SU-DHL-6 (cell line): Measurements from ENCODE around the gene CBLB.

ENCODE experiments used
- H2AFZ ChIP-seq: fragments of 200-600 bp; sonication (generic); 2 replicates; pipeline ENCODE4 v1.6.1; 2014; ENCODE audit warnings: low read depth, mild to moderate bottlenecking, moderate library complexity, mixed read lengths, antibody characterized with exemption, low read length; ENCODE audit not compliant: severe bottlenecking
- H3F3A ChIP-seq: fragments of 200-600 bp; shearing (Covaris generic); 2 replicates; pipeline ENCODE4 v1.6.0; 2016; ENCODE audit warnings: antibody characterized with exemption, mild to moderate bottlenecking; ENCODE audit not compliant: insufficient read depth
- H3K27ac ChIP-seq: fragments of 200-600 bp; sonication (generic); 2 replicates; pipeline ENCODE4 v1.5.1; 2016; ENCODE audit warnings: low read depth, mild to moderate bottlenecking, low read length, moderate library complexity, mixed read lengths
- H3K27me3 ChIP-seq: fragments of 200-600 bp; sonication (generic), shearing (Covaris generic); 2 replicates; pipeline ENCODE4 v1.6.0; 2014; ENCODE audit warnings: mild to moderate bottlenecking, low read length
- H3K36me3 ChIP-seq: fragments of 200-600 bp; sonication (generic); 2 replicates; pipeline ENCODE4 v1.6.1; 2014; ENCODE audit warnings: mild to moderate bottlenecking, low read length, mixed read lengths
- H3K4me2 ChIP-seq: fragments of 300-600, 200-600 bp; shearing (Covaris generic), sonication (generic); 2 replicates; pipeline ENCODE4 v1.6.0; 2014; ENCODE audit warnings: low read length, low read depth, mild to moderate bottlenecking; ENCODE audit not compliant: poor library complexity, severe bottlenecking
- H3K4me3 ChIP-seq: fragments of 200-600 bp; sonication (generic); 2 replicates; pipeline ENCODE4 v1.5.1; 2014; ENCODE audit warnings: antibody characterized with exemption, low read length, mild to moderate bottlenecking, mixed read lengths; ENCODE audit not compliant: insufficient read depth, poor library complexity, severe bottlenecking
- H3K79me2 ChIP-seq: fragments of 200-600 bp; sonication (generic); 2 replicates; pipeline ENCODE4 v1.6.1; 2014; ENCODE audit warnings: mild to moderate bottlenecking, low read length, moderate library complexity; ENCODE audit not compliant: insufficient read depth
- H3K9ac ChIP-seq: fragments of 200-600 bp; sonication (generic); 2 replicates; pipeline ENCODE4 v1.7.0; 2014; ENCODE audit warnings: mild to moderate bottlenecking, low read length
- H3K9me2 ChIP-seq: fragments of 200-600 bp; sonication (generic); replicated peaks from 2 replicates; pipeline ENCODE4 v1.6.1; 2014; ENCODE audit warnings: low read length; ENCODE audit not compliant: insufficient read depth
- H3K9me3 ChIP-seq: fragments of 200-600 bp; sonication (generic); 2 replicates; pipeline ENCODE4 v1.6.1; 2014; ENCODE audit warnings: low read length, mixed read lengths; ENCODE audit not compliant: insufficient read depth
- H4K20me1 ChIP-seq: fragments of 200-600 bp; sonication (generic); 2 replicates; pipeline ENCODE4 v1.6.1; 2014; ENCODE audit warnings: low read depth, mild to moderate bottlenecking, antibody characterized with exemption, low read length, moderate library complexity, mixed read lengths
- EZH2phosphoT487 ChIP-seq: fragments of 200-600 bp; sonication (generic), shearing (Covaris generic); conservative IDR thresholded peaks from 2 replicates; pipeline ENCODE4 v1.6.1; 2018; ENCODE audit warnings: mild to moderate bottlenecking, antibody characterized with exemption, low read length, moderate library complexity, mixed read lengths
- TF ChIP-seq, protein P1 (sequence below): fragments of 200-600 bp; sonication (generic); IDR thresholded peaks from one replicate; pipeline ENCODE4 v1.5.1; 2017; ENCODE audit warnings: antibody characterized with exemption, mild to moderate bottlenecking, low read length, moderate library complexity; ENCODE audit not compliant: insufficient read depth, poor library complexity, severe bottlenecking

Gene CBLB

GRCh38 chr3:105788593-105788992, 80.2 kb downstream of the CBLB start:
- no peaks in the 10 kb centered on the region for H4K20me1 ChIP-seq
- no peak overlapping the region for H3K9ac ChIP-seq
- no peak overlapping the region for H3K4me3 ChIP-seq
- 0 out of 2 replicates have a peak, but pooled peaks cover 5% of the 10 kb centered on the region for H3K36me3 ChIP-seq
- H3K4me2 ChIP-seq = no peak overlapping the region
- no peak overlapping the region for H2AFZ ChIP-seq
- no peaks in the 10 kb centered on the region for H3K9me3 ChIP-seq
- peaks cover 13% of the 10 kb centered on the region for H3F3A ChIP-seq
- H3K79me2 ChIP-seq = peaks cover 98% of the 10 kb centered on the region
- no peaks in the 10 kb centered on the region for H3K9me2 ChIP-seq
- H3K27ac ChIP-seq = no peak overlapping the region
- no peak for TF ChIP-seq EZH2phosphoT487
- TF ChIP-seq, protein P1, sequence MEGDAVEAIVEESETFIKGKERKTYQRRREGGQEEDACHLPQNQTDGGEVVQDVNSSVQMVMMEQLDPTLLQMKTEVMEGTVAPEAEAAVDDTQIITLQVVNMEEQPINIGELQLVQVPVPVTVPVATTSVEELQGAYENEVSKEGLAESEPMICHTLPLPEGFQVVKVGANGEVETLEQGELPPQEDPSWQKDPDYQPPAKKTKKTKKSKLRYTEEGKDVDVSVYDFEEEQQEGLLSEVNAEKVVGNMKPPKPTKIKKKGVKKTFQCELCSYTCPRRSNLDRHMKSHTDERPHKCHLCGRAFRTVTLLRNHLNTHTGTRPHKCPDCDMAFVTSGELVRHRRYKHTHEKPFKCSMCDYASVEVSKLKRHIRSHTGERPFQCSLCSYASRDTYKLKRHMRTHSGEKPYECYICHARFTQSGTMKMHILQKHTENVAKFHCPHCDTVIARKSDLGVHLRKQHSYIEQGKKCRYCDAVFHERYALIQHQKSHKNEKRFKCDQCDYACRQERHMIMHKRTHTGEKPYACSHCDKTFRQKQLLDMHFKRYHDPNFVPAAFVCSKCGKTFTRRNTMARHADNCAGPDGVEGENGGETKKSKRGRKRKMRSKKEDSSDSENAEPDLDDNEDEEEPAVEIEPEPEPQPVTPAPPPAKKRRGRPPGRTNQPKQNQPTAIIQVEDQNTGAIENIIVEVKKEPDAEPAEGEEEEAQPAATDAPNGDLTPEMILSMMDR = no peak
- no peaks in the 10 kb centered on the region for H3K27me3 ChIP-seq

GRCh38 chr3:105787453-105787852, 81.4 kb downstream of the CBLB start:
- Histone ChIP-seq H3K27me3 (no peaks in the 10 kb centered on the region), H3K27ac (peak overlapping the region; percentile 4; the same call in 1 of the 2 replicates), H4K20me1 (no peaks in the 10 kb centered on the region), H2AFZ (no peak overlapping the region), H3K79me2 (peaks cover 98% of the 10 kb centered on the region), H3K4me2 (no peak overlapping the region), H3K9me3 (no peaks in the 10 kb centered on the region), H3K9me2 (no peaks in the 10 kb centered on the region), H3K9ac (no peak overlapping the region), H3F3A (peaks cover 13% of the 10 kb centered on the region), H3K4me3 (no peak overlapping the region), H3K36me3 (0 out of 2 replicates have a peak, but pooled peaks cover 4% of the 10 kb centered on the region)
- TF ChIP-seq, protein P1 = no peak
- TF ChIP-seq EZH2phosphoT487 = no peak

GRCh38 chr3:105786990-105787389, 81.8 kb downstream of the CBLB start:
- Histone ChIP-seq H3F3A (peaks cover 13% of the 10 kb centered on the region), H3K9ac (no peak overlapping the region), H3K27ac (no peak overlapping the region; the same call in 1 of the 2 replicates), H3K9me3 (no peaks in the 10 kb centered on the region), H3K27me3 (no peaks in the 10 kb centered on the region), H3K36me3 (0 out of 2 replicates have a peak, but pooled peaks cover 4% of the 10 kb centered on the region), H2AFZ (no peak overlapping the region), H4K20me1 (no peaks in the 10 kb centered on the region), H3K4me3 (no peak overlapping the region), H3K79me2 (peaks cover 98% of the 10 kb centered on the region), H3K9me2 (no peaks in the 10 kb centered on the region), H3K4me2 (no peak overlapping the region)
- TF ChIP-seq, protein P1 = no peak
- TF ChIP-seq EZH2phosphoT487 = no peak
